Naive thymus-derived CD4-positive, alpha-beta T cell (primary cell): ENCODE measurements around the gene MFNG. TPM values are rescaled to one million over a fixed set of nuclear protein-coding genes. Genes with fewer than 3 reads are reported as not detected.

Source experiments
- ATAC-seq: fragments of 150-1000 bp; cut with Tn5 transposase; 2 replicates; pipeline ENCODE4 v1.10.0; 2021; ENCODE audit warnings: mild to moderate bottlenecking, moderate library complexity
- CTCF ChIA-PET: fragments of 350-600 bp; sonication (Branson Sonifier 250); formaldehyde crosslinking; loops from one replicate; lab custom pipeline; 2021; ENCODE audit warnings: antibody characterized with exemption; lab: Charles Lee
- POLR2A ChIA-PET: fragments of 350-600 bp; sonication (Branson Sonifier 250); formaldehyde crosslinking; loops from one replicate; lab custom pipeline; 2021; ENCODE audit warnings: antibody characterized with exemption, inconsistent platforms; lab: Charles Lee
- DNase-seq, 9 donors: peaks; one replicate each; pipeline versions ENCODE4 v3.0.0 to v3.0.0-alpha.2; 2020 to 2022; ENCODE audit warnings: mixed read lengths in 1 of 9
- H3K27ac ChIP-seq: one replicate; pipeline ENCODE4 v1.7.0; 2013; ENCODE audit warnings: mild to moderate bottlenecking, low read depth, low read length, moderate library complexity
- H3K27me3 ChIP-seq, 2 donors: one replicate each; pipeline ENCODE4 v1.7.0; 2013; ENCODE audit warnings: low read length in 2 of 2, mild to moderate bottlenecking in 2 of 2, moderate library complexity in 2 of 2; ENCODE audit not compliant: control insufficient read depth in 2 of 2, insufficient read depth in 2 of 2
- H3K36me3 ChIP-seq, 3 experiments: 1 replicate in 2 of 3; 2 replicates in 1 of 3; pipeline ENCODE4 v1.7.0; 2013; ENCODE audit warnings: low read length in 3 of 3, mild to moderate bottlenecking in 3 of 3, moderate library complexity in 1 of 3; ENCODE audit not compliant: insufficient read depth in 3 of 3, control insufficient read depth in 2 of 3
- H3K4me1 ChIP-seq, 2 donors: one replicate each; pipeline ENCODE4 v1.7.0; 2013; ENCODE audit warnings: low read length in 2 of 2, mild to moderate bottlenecking in 2 of 2, moderate library complexity in 1 of 2; ENCODE audit not compliant: control insufficient read depth in 2 of 2, insufficient read depth in 2 of 2
- H3K4me3 ChIP-seq: 2 replicates; pipeline ENCODE4 v1.7.0; 2013; ENCODE audit warnings: mild to moderate bottlenecking, low read length
- H3K9me3 ChIP-seq, 3 experiments: 1 replicate in 2 of 3; 2 replicates in 1 of 3; pipeline ENCODE4 v1.7.0; 2013; ENCODE audit warnings: low read length in 3 of 3; ENCODE audit not compliant: control insufficient read depth in 2 of 3
- H3K27ac Mint-ChIP-seq, 9 donors: one replicate each; pipeline ENCODE4 v1.8.0; 2020 to 2022; ENCODE audit warnings: mixed read lengths in 9 of 9, mild to moderate bottlenecking in 8 of 9, moderate library complexity in 5 of 9, inconsistent platforms in 2 of 9
- H3K27me3 Mint-ChIP-seq, 5 donors: one replicate each; pipeline ENCODE4 v1.8.0; 2021 to 2022; ENCODE audit warnings: mixed read lengths in 5 of 5, mild to moderate bottlenecking in 1 of 5
- H3K36me3 Mint-ChIP-seq, 5 donors: one replicate each; pipeline ENCODE4 v1.8.0; 2020 to 2022; ENCODE audit warnings: mixed read lengths in 5 of 5, mild to moderate bottlenecking in 3 of 5, inconsistent platforms in 1 of 5
- H3K4me1 Mint-ChIP-seq, 7 donors: one replicate each; pipeline ENCODE4 v1.8.0; 2020 to 2022; ENCODE audit warnings: mixed read lengths in 7 of 7, mild to moderate bottlenecking in 3 of 7, inconsistent platforms in 1 of 7
- H3K4me3 Mint-ChIP-seq, 10 donors: one replicate each; pipeline ENCODE4 v1.8.0; 2020 to 2022; ENCODE audit warnings: mild to moderate bottlenecking in 10 of 10, mixed read lengths in 10 of 10, moderate library complexity in 6 of 10, inconsistent platforms in 2 of 10
- H3K9me3 Mint-ChIP-seq, 11 donors: one replicate each; pipeline ENCODE4 v1.8.0; 2020 to 2022; ENCODE audit warnings: mixed read lengths in 11 of 11, mild to moderate bottlenecking in 4 of 11, inconsistent platforms in 1 of 11, moderate library complexity in 1 of 11
- intact Hi-C, 2 donors: fragments of 100-400 bp; cut with micrococcal nuclease; formaldehyde crosslinking; loops; one replicate each; pipeline ENCODE4 v1.15.1; 2023
- polyA plus RNA-seq, 2 donors: library from polyadenylated mRNA; unstranded; fragments of 300-500 nt; fragmentation: Illumina TruSeq; gene quantifications; one replicate each; pipeline ENCODE4 v1.2.3, GENCODE V29; 2021
- total RNA-seq, 6 experiments: library from RNA in 5 of 6; stranded (reverse) in 5 of 6; gene quantifications; 1 replicate in 5 of 6; 2 replicates in 1 of 6; pipeline ENCODE4 v1.2.3 and lab custom pipeline; 2021 to 2026

Gene MFNG
- total and polyA plus RNA-seq, 7 experiments from 2014 or later, result 146 to 449 (median 216) TPM

DNA sequence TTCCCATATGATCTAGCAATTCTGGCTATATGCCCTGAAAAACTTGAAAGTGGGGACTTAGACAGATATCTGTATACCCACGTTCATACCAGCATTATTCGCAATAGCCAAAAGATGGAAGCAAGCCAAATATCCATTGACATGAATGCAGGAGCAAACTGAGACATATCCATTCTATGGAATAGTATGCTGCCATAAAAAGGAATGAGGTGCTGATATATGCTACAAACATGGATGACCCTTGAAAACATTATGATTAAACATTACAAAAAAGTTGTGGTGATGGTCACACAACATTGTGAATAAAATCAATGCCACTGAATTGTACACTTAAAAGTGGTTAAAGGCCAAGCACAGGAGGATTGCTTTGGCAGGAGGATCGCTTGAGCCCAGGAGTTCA is 25.5 kb downstream of the MFNG start:
- CTCF ChIA-PET, result interaction anchor here (0.6 to 0.7 kb wide), 2 partner anchors 144 to 341 kb away, joined by 5 to 9 read pairs; no protein-coding TSS in a partner anchor
- intact Hi-C loops, result no loop called here

DNA sequence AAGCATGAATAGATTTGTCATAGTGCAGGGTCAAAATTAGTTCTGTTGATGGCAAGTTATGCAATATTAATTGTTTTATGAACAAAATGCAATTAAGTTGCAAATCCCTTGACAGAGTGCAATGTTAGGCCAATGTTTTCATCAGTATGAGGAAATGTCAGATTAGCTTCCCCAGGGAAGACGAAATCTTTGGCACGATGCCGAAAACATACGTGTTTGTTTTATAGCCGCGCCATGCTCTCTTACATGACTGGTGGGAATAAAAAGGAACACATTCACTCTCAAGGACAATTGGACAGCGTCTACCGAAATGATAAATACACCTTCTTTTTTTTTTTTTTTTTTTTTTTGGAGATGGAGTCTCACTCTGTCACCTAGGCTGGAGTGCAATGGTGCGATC is 27.0 kb downstream of the MFNG start:
- Histone ChIP-seq H3K27ac (no peak overlapping the region), H3K9me3 (no peaks in the 10 kb centered on the region), H3K27me3 (no peaks in the 10 kb centered on the region), H3K4me3 (no peak overlapping the region), H3K4me1 (no peaks in the 10 kb centered on the region), H3K36me3 (peaks cover 0 to 16% (median 0%) of the 10 kb centered on the region in 3 experiments)
- Mint-ChIP-seq H3K27ac (no peak overlapping the region), H3K4me3 (no peak overlapping the region), H3K4me1 (peaks cover 0 to 10% (median 6%) of the 10 kb centered on the region in 7 donors), H3K27me3 (no peaks in the 10 kb centered on the region), H3K36me3 (peaks cover 4 to 33% (median 5%) of the 10 kb centered on the region in 5 donors), H3K9me3 (no peaks in the 10 kb centered on the region)
- no peak for ATAC-seq
- ChIA-PET POLR2A (interaction anchor here (0.6 to 1.7 kb wide), 4 partner anchors 143 to 276 kb away, joined by 3 to 5 read pairs (median 4); no protein-coding TSS in a partner anchor), CTCF (interaction anchor here (0.9 to 4.3 kb wide), 8 partner anchors 13 to 214 kb away, joined by 3 to 14 read pairs (median 4); partner anchors contain the start of gene CYTH4)
- DNase-seq, result no peak
- intact Hi-C loops, result loop anchor here in 1 of 2 donors (5.0 kb wide), 1 partner anchor 292 kb away; no protein-coding TSS in a partner anchor

More for the DNA sequence above, 25.5 kb downstream of the MFNG start:
- Histone ChIP-seq H3K9me3 (no peaks in the 10 kb centered on the region), H3K4me3 (no peak overlapping the region), H3K27me3 (no peaks in the 10 kb centered on the region), H3K4me1 (no peaks in the 10 kb centered on the region), H3K27ac (no peak overlapping the region), H3K36me3 (peaks cover 0 to 19% (median 4%) of the 10 kb centered on the region in 3 experiments)
- POLR2A ChIA-PET, result no interaction called here
- H3K4me1 Mint-ChIP-seq, result peaks cover 4 to 20% (median 10%) of the 10 kb centered on the region in 7 donors
- H3K27ac Mint-ChIP-seq, result no peak overlapping the region
- no peak for DNase-seq
- no peaks in the 10 kb centered on the region for H3K9me3 Mint-ChIP-seq
- H3K36me3 Mint-ChIP-seq, result peaks cover 4 to 26% (median 7%) of the 10 kb centered on the region in 5 donors
- H3K4me3 Mint-ChIP-seq, result no peak overlapping the region
- H3K27me3 Mint-ChIP-seq, result no peaks in the 10 kb centered on the region
- no peak for ATAC-seq

GRCh38 chr22:37457093-37457893 is 28.9 kb downstream of the MFNG start:
- Mint-ChIP-seq H3K4me1 (peaks cover 0 to 9% (median 5%) of the 10 kb centered on the region in 7 donors), H3K27ac (peak overlapping the region in 1 of 9 donors; percentile 51), H3K4me3 (no peak overlapping the region), H3K36me3 (peaks cover 4 to 28% (median 5%) of the 10 kb centered on the region in 5 donors), H3K27me3 (no peaks in the 10 kb centered on the region), H3K9me3 (no peaks in the 10 kb centered on the region)
- no peaks in the 10 kb centered on the region for H3K4me1 ChIP-seq
- peaks cover 0 to 16% (median 0%) of the 10 kb centered on the region in 3 experiments for H3K36me3 ChIP-seq
- intact Hi-C loops, result loop anchor here (1.0 to 5.0 kb wide), 4 partner anchors 41 to 290 kb away; no protein-coding TSS in a partner anchor
- POLR2A ChIA-PET, result interaction anchor here (1.7 kb wide), 1 partner anchor 190 kb away, joined by 5 read pairs; no protein-coding TSS in a partner anchor
- CTCF ChIA-PET, result interaction anchor here (0.7 to 4.3 kb wide), 13 partner anchors 15 to 290 kb away, joined by 3 to 14 read pairs (median 3); partner anchors contain the start of gene CYTH4
- H3K27me3 ChIP-seq, result no peaks in the 10 kb centered on the region
- no peak overlapping the region for H3K27ac ChIP-seq
- no peak overlapping the region for H3K4me3 ChIP-seq
- H3K9me3 ChIP-seq, result no peaks in the 10 kb centered on the region
- ATAC-seq, result peak; percentile 96
- DNase-seq, result peak; percentile 66 to 88 (median 77)

DNA sequence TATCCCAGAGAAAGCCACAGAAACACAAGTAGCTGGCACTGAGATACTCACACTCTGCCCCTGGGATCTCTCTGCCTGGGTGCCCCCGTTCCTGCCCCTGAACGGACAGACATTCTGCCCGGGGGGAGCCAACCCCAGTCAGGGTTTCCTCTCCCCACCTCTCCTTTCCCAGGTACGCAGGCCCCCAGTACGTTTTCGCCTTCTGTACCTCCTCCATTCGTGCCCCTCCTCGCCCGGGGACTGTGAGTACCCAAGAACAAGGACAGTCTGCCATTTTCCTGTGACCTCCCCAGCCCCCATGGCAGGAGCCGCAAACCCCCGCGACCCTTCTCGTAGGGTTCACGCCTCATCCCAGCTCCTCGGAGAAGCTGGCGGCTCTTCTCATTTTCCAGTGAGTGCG is 29.8 kb downstream of the MFNG start:
- H3K4me1 ChIP-seq, result no peaks in the 10 kb centered on the region
- Mint-ChIP-seq H3K27ac (no peak overlapping the region), H3K4me3 (no peak overlapping the region), H3K36me3 (peaks cover 4 to 30% (median 5%) of the 10 kb centered on the region in 5 donors), H3K4me1 (peaks cover 0 to 9% (median 2%) of the 10 kb centered on the region in 7 donors), H3K27me3 (no peaks in the 10 kb centered on the region), H3K9me3 (no peaks in the 10 kb centered on the region)
- H3K36me3 ChIP-seq, result peaks cover 0 to 16% (median 0%) of the 10 kb centered on the region in 3 experiments
- no peaks in the 10 kb centered on the region for H3K9me3 ChIP-seq
- ATAC-seq, result no peak
- ChIA-PET CTCF (interaction anchor here (0.6 to 4.3 kb wide), 6 partner anchors 16 to 252 kb away, joined by 3 to 14 read pairs (median 4); no protein-coding TSS in a partner anchor), POLR2A (interaction anchor here (0.7 kb wide), 1 partner anchor 191 kb away, joined by 3 read pairs; no protein-coding TSS in a partner anchor)
- intact Hi-C loops, result loop anchor here in 1 of 2 donors (5.0 kb wide), 1 partner anchor 289 kb away; no protein-coding TSS in a partner anchor
- no peak overlapping the region for H3K4me3 ChIP-seq
- H3K27me3 ChIP-seq, result no peaks in the 10 kb centered on the region
- no peak for DNase-seq
- H3K27ac ChIP-seq, result no peak overlapping the region

- Histone ChIP-seq H3K4me3 (no peak overlapping the region), H3K9me3 (no peaks in the 10 kb centered on the region), H3K4me1 (no peaks in the 10 kb centered on the region), H3K27me3 (no peaks in the 10 kb centered on the region), H3K27ac (no peak overlapping the region), H3K36me3 (peaks cover 0 to 16% (median 0%) of the 10 kb centered on the region in 3 experiments)
- DNase-seq (no peak), ATAC-seq (no peak)
- H3K4me3 Mint-ChIP-seq, result no peak overlapping the region
- ChIA-PET POLR2A (interaction anchor here (0.7 kb wide), 1 partner anchor 191 kb away, joined by 3 read pairs; no protein-coding TSS in a partner anchor), CTCF (interaction anchor here (0.6 to 4.3 kb wide), 7 partner anchors 17 to 252 kb away, joined by 3 to 14 read pairs (median 4); no protein-coding TSS in a partner anchor)
- no peaks in the 10 kb centered on the region for H3K27me3 Mint-ChIP-seq
- peaks cover 4 to 34% (median 5%) of the 10 kb centered on the region in 5 donors for H3K36me3 Mint-ChIP-seq
- H3K9me3 Mint-ChIP-seq, result no peaks in the 10 kb centered on the region
- H3K27ac Mint-ChIP-seq, result no peak overlapping the region
- H3K4me1 Mint-ChIP-seq, result peaks cover 0 to 9% (median 3%) of the 10 kb centered on the region in 7 donors
- intact Hi-C loops, result loop anchor here in 1 of 2 donors (5.0 kb wide), 1 partner anchor 289 kb away; no protein-coding TSS in a partner anchor
These were observed 30.3 kb downstream of the MFNG start for GRCh38 chr22:37455896-37456295.
